SK-N-SH (cell line): ENCODE data around the gene QSOX2. TPM values are rescaled to one million over a fixed set of nuclear protein-coding genes. Genes with fewer than 3 reads are reported as not detected.
"Not testable (repeated sequence)": the region's sequence is repeated elsewhere in the genome, so short reads cannot be mapped to it uniquely, and the experiment has no call there.

Source experiments
- CTCF ChIA-PET: fragments of 300-600, 350-600 bp; formaldehyde crosslinking; extraction: SDS; loops from one replicate; lab custom pipeline; 2021; lab: Yijun Ruan, JAX
- POLR2A ChIA-PET: fragments of 350-600 bp; sonication (Branson Sonifier 250); formaldehyde crosslinking; extraction: SDS; loops from one replicate; lab custom pipeline; 2020; ENCODE audit warnings: antibody characterized with exemption, inconsistent platforms; lab: Yijun Ruan, JAX
- DNase-seq: peaks from one replicate; pipeline ENCODE4 v3.0.0; 2012
- H2AFZ ChIP-seq: fragments of 200-600 bp; sonication (generic); 2 replicates; pipeline ENCODE4 v1.8.1; 2016; ENCODE audit warnings: antibody characterized with exemption, mild to moderate bottlenecking, low read depth
- H3F3A ChIP-seq: fragments of 200-600 bp; sonication (generic); replicated peaks from 2 replicates; pipeline ENCODE3; 2016; ENCODE audit warnings: antibody characterized with exemption, mild to moderate bottlenecking; ENCODE audit not compliant: insufficient read depth
- H3K27ac ChIP-seq, 2 experiments: fragments of 200-500 bp in 1 of 2; fragments of 200-600 bp in 1 of 2; sonication (Bioruptor generic) in 1 of 2; sonication (generic), shearing (Covaris generic) in 1 of 2; 2 replicates each; pipeline versions ENCODE4 v1.5.1 to v1.6.1; 2014 to 2016; ENCODE audit warnings: low read depth in 2 of 2, inconsistent platforms in 1 of 2, low read length in 1 of 2, mild to moderate bottlenecking in 1 of 2, mixed read lengths in 1 of 2
- H3K27me3 ChIP-seq: fragments of 200-600 bp; sonication (generic), shearing (Covaris generic); 2 replicates; pipeline ENCODE4 v1.6.1; 2016; ENCODE audit warnings: mixed run types; ENCODE audit not compliant: insufficient read depth
- H3K36me3 ChIP-seq, 2 experiments: fragments of 200-500 bp in 1 of 2; fragments of 200-600 bp in 1 of 2; sonication (Bioruptor generic) in 1 of 2; sonication (generic) in 1 of 2; replicated peaks in 1 of 2; 2 replicates each; pipeline versions ENCODE3 to v1.5.1; 2014 to 2016; ENCODE audit warnings: low read length in 1 of 2, mild to moderate bottlenecking in 1 of 2; ENCODE audit not compliant: insufficient read depth in 2 of 2, control insufficient read depth in 1 of 2
- H3K4me1 ChIP-seq, 2 experiments: fragments of 200-500 bp in 1 of 2; fragments of 200-600 bp in 1 of 2; sonication (Bioruptor generic) in 1 of 2; sonication (generic), shearing (Covaris generic) in 1 of 2; 2 replicates each; pipeline versions ENCODE4 v1.5.1 to v1.6.1; 2014 to 2016; ENCODE audit warnings: low read depth in 1 of 2, low read length in 1 of 2, mixed run types in 1 of 2; ENCODE audit not compliant: insufficient read depth in 2 of 2, control insufficient read depth in 1 of 2
- H3K4me2 ChIP-seq: fragments of 200-600 bp; sonication (generic), shearing (Covaris generic); 2 replicates; pipeline ENCODE4 v1.6.1; 2017; ENCODE audit warnings: mixed run types
- H3K4me3 ChIP-seq, 2 experiments: fragments of 200-500 bp in 1 of 2; fragments of 200-600 bp in 1 of 2; sonication (Bioruptor generic) in 1 of 2; sonication (generic), shearing (Covaris generic) in 1 of 2; 2 replicates each; pipeline versions ENCODE4 v1.5.1 to v1.8.1; 2014 to 2016; ENCODE audit warnings: low read depth in 2 of 2, inconsistent platforms in 1 of 2, low read length in 1 of 2, mild to moderate bottlenecking in 1 of 2, mixed read lengths in 1 of 2, moderate library complexity in 1 of 2
- H3K79me2 ChIP-seq: fragments of 200-600 bp; sonication (generic); 2 replicates; pipeline ENCODE4 v1.8.1; 2017; ENCODE audit warnings: mild to moderate bottlenecking; ENCODE audit not compliant: insufficient read depth
- H3K9ac ChIP-seq: fragments of 200-600 bp; sonication (generic); 2 replicates; pipeline ENCODE4 v1.6.1; 2017; ENCODE audit warnings: mixed run types
- H3K9me2 ChIP-seq: fragments of 200-600 bp; sonication (generic); 2 replicates; pipeline ENCODE4 v1.6.1; 2017; ENCODE audit warnings: mixed run types
- H3K9me3 ChIP-seq: fragments of 200-600 bp; sonication (generic); 2 replicates; pipeline ENCODE4 v1.6.1; 2017; ENCODE audit warnings: mixed run types, mild to moderate bottlenecking, moderate library complexity
- H4K20me1 ChIP-seq: fragments of 200-600 bp; sonication (generic); 2 replicates; pipeline ENCODE4 v1.6.1; 2017; ENCODE audit warnings: mild to moderate bottlenecking, mixed run types; ENCODE audit not compliant: insufficient read depth
- GABPA ChIP-seq: IDR thresholded peaks from 2 replicates; pipeline ENCODE4 v1.4.0; 2012; ENCODE audit warnings: low read depth, mild to moderate bottlenecking
- GATA2 ChIP-seq: sonication (generic); formaldehyde crosslinking; IDR thresholded peaks from 2 replicates; pipeline ENCODE4 v1.5.0; 2020; ENCODE audit warnings: mild to moderate bottlenecking, missing genetic modification reagents
- IRF3 ChIP-seq: fragments of 150-350 bp; IDR thresholded peaks from 2 replicates; pipeline ENCODE4 v1.6.1; 2016; ENCODE audit warnings: mild to moderate bottlenecking, low read depth, low read length
- JUND ChIP-seq: IDR thresholded peaks from 2 replicates; pipeline ENCODE4 v1.4.0; 2012
- MXI1 ChIP-seq: IDR thresholded peaks from 2 replicates; pipeline ENCODE4 v1.6.1; 2012; ENCODE audit warnings: mild to moderate bottlenecking, low read depth, low read length, improper control_type of control experiment
- NRF1 ChIP-seq: IDR thresholded peaks from 2 replicates; pipeline ENCODE4 v1.6.1; 2012; ENCODE audit warnings: low read depth, mild to moderate bottlenecking, low read length
- PBX3 ChIP-seq: IDR thresholded peaks from 2 replicates; pipeline ENCODE4; 2012
- POLR2AphosphoS5 ChIP-seq: IDR thresholded peaks from 2 replicates; pipeline ENCODE4 v1.6.1; 2012; ENCODE audit warnings: low read depth, low read length
- RAD21 ChIP-seq: IDR thresholded peaks from 2 replicates; pipeline ENCODE4 v1.6.1; 2012; ENCODE audit warnings: mild to moderate bottlenecking, low read length
- RFX5 ChIP-seq: IDR thresholded peaks from 2 replicates; pipeline ENCODE4 v1.6.1; 2012; ENCODE audit warnings: mild to moderate bottlenecking, improper control_type of control experiment, low read length
- RXRA ChIP-seq: IDR thresholded peaks from 2 replicates; pipeline ENCODE4 v1.4.0; 2012; ENCODE audit warnings: low read depth, mild to moderate bottlenecking, borderline replicate concordance
- TAF1 ChIP-seq: IDR thresholded peaks from 2 replicates; pipeline ENCODE4 v1.6.1; 2012; ENCODE audit warnings: low read depth, mild to moderate bottlenecking, low read length, moderate library complexity, borderline replicate concordance
- ZBTB33 ChIP-seq: IDR thresholded peaks from 2 replicates; pipeline ENCODE4 v1.4.0; 2012; ENCODE audit warnings: low read depth, borderline replicate concordance
- WGBS: methylation state at CpG from one replicate; pipeline ENCODE4 v1.1.6; 2017; ENCODE audit warnings: low lambda C conversion rate; 5-methylcytosine and 5-hydroxymethylcytosine counted together
- polyA plus RNA-seq, 3 experiments: library from polyadenylated mRNA; depleted of rRNA; stranded (reverse); fragments of >200 nt; gene quantifications; 2 replicates each; pipeline ENCODE4 v1.2.3, GENCODE V29; 2012
- TF ChIP-seq, protein P1 (sequence below): IDR thresholded peaks from 2 replicates; pipeline ENCODE4 v1.4.0; 2012; ENCODE audit warnings: low read depth, borderline replicate concordance

The QSOX2 gene
- polyA plus RNA-seq, 1 of the 3 experiments (the other 2 are of a cell fraction), result 26.6 TPM

DNA sequence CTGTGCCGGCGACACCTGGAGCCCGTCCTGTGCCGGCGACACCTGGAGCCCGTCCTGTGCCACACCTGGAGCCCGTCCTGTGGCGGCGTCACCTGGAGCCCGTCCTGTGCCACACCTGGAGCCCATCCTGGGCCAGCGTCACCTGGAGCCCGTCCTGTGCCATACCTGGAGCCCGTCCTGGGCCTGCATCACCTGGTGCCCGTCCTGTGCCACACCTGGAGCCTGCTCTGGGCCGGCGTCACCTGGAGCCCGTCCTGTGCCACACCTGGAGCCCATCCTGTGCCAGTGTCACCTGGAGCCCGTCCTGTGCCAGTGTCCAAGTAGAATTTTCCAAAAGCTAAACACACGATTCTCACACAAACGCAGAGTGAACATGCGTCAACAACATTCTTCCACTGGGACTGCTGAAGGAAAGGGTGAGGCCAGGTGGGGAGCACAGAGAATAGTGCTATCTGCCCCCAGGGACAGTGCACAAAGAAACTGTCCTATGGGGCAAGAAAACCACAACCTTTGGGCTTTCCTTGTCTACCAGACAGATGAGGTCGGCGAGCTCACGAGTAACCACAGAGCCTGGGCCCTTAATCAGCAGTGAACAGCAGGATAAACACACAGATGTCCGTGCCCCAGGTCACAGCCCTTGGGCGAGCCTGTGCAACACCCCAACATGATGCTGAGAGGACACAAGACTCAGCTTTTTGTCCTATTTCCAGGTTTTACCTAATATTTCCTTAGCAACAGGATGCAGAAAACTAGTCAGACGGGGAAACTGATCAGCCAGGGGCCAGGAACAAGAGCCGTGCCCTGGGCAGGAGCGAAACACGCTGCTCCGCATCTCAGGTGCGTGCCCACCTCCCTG, 7.9 kb downstream of the QSOX2 start:
- Histone ChIP-seq H3K27me3 (no peaks in the 10 kb centered on the region), H4K20me1 (peaks cover 56% of the 10 kb centered on the region), H3K36me3 (peaks cover 0 to 32% of the 10 kb centered on the region in 2 experiments), H3K9me3 (no peaks in the 10 kb centered on the region), H3K9me2 (no peaks in the 10 kb centered on the region), H3K4me3 (no peak overlapping the region), H3K4me2 (no peak overlapping the region), H3K9ac (no peak overlapping the region), H3F3A (no peaks in the 10 kb centered on the region), H2AFZ (no peak overlapping the region), H3K4me1 (peaks cover 0 to 6% of the 10 kb centered on the region in 2 experiments; a peak in 1 of 4 replicates), H3K79me2 (peaks cover 19% of the 10 kb centered on the region), H3K27ac (no peak overlapping the region)
- no peak for TF ChIP-seq TAF1
- TF ChIP-seq, protein P1, sequence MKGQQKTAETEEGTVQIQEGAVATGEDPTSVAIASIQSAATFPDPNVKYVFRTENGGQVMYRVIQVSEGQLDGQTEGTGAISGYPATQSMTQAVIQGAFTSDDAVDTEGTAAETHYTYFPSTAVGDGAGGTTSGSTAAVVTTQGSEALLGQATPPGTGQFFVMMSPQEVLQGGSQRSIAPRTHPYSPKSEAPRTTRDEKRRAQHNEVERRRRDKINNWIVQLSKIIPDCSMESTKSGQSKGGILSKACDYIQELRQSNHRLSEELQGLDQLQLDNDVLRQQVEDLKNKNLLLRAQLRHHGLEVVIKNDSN, result no peak
- no peak for TF ChIP-seq IRF3
- TF ChIP-seq RFX5, result no peak
- no peak for TF ChIP-seq POLR2AphosphoS5
- no peak for TF ChIP-seq GABPA
- TF ChIP-seq GATA2, result no peak
- TF ChIP-seq JUND, result no peak
- no peak for TF ChIP-seq RXRA
- TF ChIP-seq MXI1, result no peak
- TF ChIP-seq ZBTB33, result no peak
- no peak for TF ChIP-seq RAD21
- no peak for TF ChIP-seq PBX3
- TF ChIP-seq NRF1, result no peak
- DNase-seq, result no peak
- ChIA-PET POLR2A (interaction anchor here (0.5 kb wide), 1 partner anchor 25 kb away, joined by 3 read pairs; no protein-coding TSS in a partner anchor), CTCF (interaction anchor here (0.9 to 2.1 kb wide), 3 partner anchors 12 to 100 kb away, joined by 3 to 7 read pairs (median 3); no protein-coding TSS in a partner anchor)
- WGBS, result 96% methylated on average over 30 of the region's 32 CpGs

DNA sequence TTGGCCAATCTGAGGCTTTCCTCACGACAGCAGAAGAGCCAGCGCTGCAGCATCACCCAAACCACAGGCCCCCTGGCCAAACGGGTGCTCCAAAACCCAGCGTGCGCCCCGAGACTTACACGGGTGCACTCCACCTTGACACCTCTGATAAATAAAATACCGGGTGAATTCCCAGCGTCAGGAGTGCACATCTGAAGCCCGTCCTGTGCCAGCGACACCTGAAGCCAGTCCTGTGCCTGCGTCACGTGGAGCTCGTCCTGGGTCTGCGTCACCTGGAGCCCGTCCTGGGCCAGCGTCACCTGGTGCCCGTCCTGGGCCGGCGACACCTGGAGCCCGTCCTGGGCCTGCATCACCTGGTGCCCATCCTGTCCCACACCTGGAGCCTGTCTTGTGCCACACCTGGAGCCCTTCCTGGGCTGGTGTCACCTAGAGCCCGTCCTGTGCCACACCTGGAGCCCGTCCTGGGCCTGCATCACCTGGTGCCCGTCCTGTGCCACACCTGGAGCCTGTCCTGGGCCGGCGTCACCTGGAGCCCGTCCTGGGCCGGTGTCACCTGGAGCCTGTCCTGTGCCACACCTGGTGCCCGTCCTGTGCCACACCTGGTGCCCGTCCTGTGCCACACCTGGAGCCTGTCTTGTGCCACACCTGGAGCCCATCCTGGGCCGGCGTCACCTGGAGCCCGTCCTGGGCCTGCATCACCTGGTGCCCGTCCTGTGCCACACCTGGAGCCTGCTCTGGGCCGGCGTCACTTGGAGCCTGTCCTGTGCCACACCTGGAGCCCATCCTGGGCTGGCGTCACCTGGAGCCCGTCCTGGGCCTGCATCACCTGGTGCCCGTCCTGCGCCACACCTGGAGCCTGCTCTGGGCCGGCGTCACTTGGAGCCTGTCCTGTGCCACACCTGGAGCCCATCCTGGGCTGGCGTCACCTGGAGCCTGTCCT, 8.9 kb downstream of the QSOX2 start:
- H3K4me3 ChIP-seq, H3K4me2 ChIP-seq, H3K79me2 ChIP-seq, H3K9me3 ChIP-seq, H3K4me1 ChIP-seq, DNase-seq, H3K9me2 ChIP-seq, H3K27ac ChIP-seq, H3K27me3 ChIP-seq, H3F3A ChIP-seq, H2AFZ ChIP-seq, POLR2A ChIA-PET, H3K9ac ChIP-seq: not testable (repeated sequence)
- CTCF ChIA-PET, result interaction anchor here (2.1 to 3.5 kb wide), 2 partner anchors 11 to 47 kb away, joined by 7 to 15 read pairs; no protein-coding TSS in a partner anchor
- Histone ChIP-seq H4K20me1 (peaks cover 46% of the 10 kb centered on the region), H3K36me3 (peaks cover 0 to 28% of the 10 kb centered on the region in 2 experiments)
- 81% methylated on average over 6 of the region's 43 CpGs for WGBS
